Central memory CD8-positive, alpha-beta T cell (primary cell): Measurements from ENCODE around the gene NUBPL.
"Not testable (repeated sequence)": the region's sequence is repeated elsewhere in the genome, so short reads cannot be mapped to it uniquely, and the experiment has no call there.

ENCODE experiments used
- ATAC-seq: fragments of 150-1000 bp; cut with Tn5 transposase; replicated peaks from 2 replicates; pipeline ENCODE4 v1.10.0; 2022; ENCODE audit warnings: mild to moderate bottlenecking, moderate FRiP score, moderate number of reproducible peaks; ENCODE audit not compliant: poor library complexity, severe bottlenecking; ENCODE audit errors: extremely low read depth
- DNase-seq, 2 donors: peaks; one replicate each; pipeline ENCODE4 v3.0.0; 2021; ENCODE audit warnings: low spot score in 2 of 2
- H3K27ac Mint-ChIP-seq: one replicate; pipeline ENCODE4 v1.8.0; 2022; ENCODE audit warnings: low read depth, mild to moderate bottlenecking, moderate library complexity, mixed read lengths
- H3K27me3 Mint-ChIP-seq: one replicate; pipeline ENCODE4 v1.8.0; 2022; ENCODE audit warnings: mixed read lengths
- H3K36me3 Mint-ChIP-seq: one replicate; pipeline ENCODE4 v1.8.0; 2022; ENCODE audit warnings: mild to moderate bottlenecking, moderate library complexity, mixed read lengths; ENCODE audit not compliant: insufficient read depth
- H3K4me1 Mint-ChIP-seq: one replicate; pipeline ENCODE4 v1.8.0; 2022; ENCODE audit warnings: mixed read lengths
- H3K4me3 Mint-ChIP-seq: one replicate; pipeline ENCODE4 v1.8.0; 2022; ENCODE audit warnings: mild to moderate bottlenecking, moderate library complexity, mixed read lengths
- H3K9me3 Mint-ChIP-seq: one replicate; pipeline ENCODE4 v1.8.0; 2022; ENCODE audit warnings: mixed read lengths

Gene NUBPL

GRCh38 chr14:31854508-31855075 lies 293.4 kb downstream of the NUBPL start:
- no peaks in the 10 kb centered on the region for H3K27me3 Mint-ChIP-seq
- H3K4me1 Mint-ChIP-seq, result no peaks in the 10 kb centered on the region
- no peak for ATAC-seq
- H3K9me3 Mint-ChIP-seq, result no peaks in the 10 kb centered on the region
- no peak for DNase-seq
- no peak overlapping the region for H3K27ac Mint-ChIP-seq
- H3K4me3 Mint-ChIP-seq, result no peak overlapping the region
- H3K36me3 Mint-ChIP-seq, result peaks cover 1% of the 10 kb centered on the region

GRCh38 chr14:31855262-31855661 lies 294.1 kb downstream of the NUBPL start:
- Mint-ChIP-seq H3K4me1 (no peaks in the 10 kb centered on the region), H3K9me3 (no peaks in the 10 kb centered on the region), H3K27me3 (no peaks in the 10 kb centered on the region), H3K36me3 (no peaks in the 10 kb centered on the region), H3K4me3 (no peak overlapping the region), H3K27ac (no peak overlapping the region)
- DNase-seq (no peak), ATAC-seq (no peak)

- ATAC-seq, DNase-seq, H3K4me3 Mint-ChIP-seq, H3K9me3 Mint-ChIP-seq, H3K4me1 Mint-ChIP-seq, H3K27me3 Mint-ChIP-seq, H3K36me3 Mint-ChIP-seq, H3K27ac Mint-ChIP-seq: not testable (repeated sequence)
Measured at GRCh38 chr14:31856003-31856402, 294.8 kb downstream of the NUBPL start.

- Mint-ChIP-seq H3K9me3 (peaks cover 14% of the 10 kb centered on the region), H3K27me3 (no peaks in the 10 kb centered on the region), H3K36me3 (no peaks in the 10 kb centered on the region), H3K27ac (no peak overlapping the region), H3K4me3 (no peak overlapping the region), H3K4me1 (no peaks in the 10 kb centered on the region)
- no peak for ATAC-seq
- DNase-seq, result no peak
Measured at GRCh38 chr14:31858868-31859267, 297.7 kb downstream of the NUBPL start.

- ATAC-seq, result no peak
- H3K36me3 Mint-ChIP-seq, result no peaks in the 10 kb centered on the region
- no peak for DNase-seq
- H3K4me1 Mint-ChIP-seq, result no peaks in the 10 kb centered on the region
- H3K27ac Mint-ChIP-seq, result no peak overlapping the region
- H3K4me3 Mint-ChIP-seq, result no peak overlapping the region
- H3K9me3 Mint-ChIP-seq, result peaks cover 56% of the 10 kb centered on the region
- H3K27me3 Mint-ChIP-seq, result no peaks in the 10 kb centered on the region
Measured at GRCh38 chr14:31864937-31865855, 304.0 kb downstream of the NUBPL start.

GRCh38 chr14:31867570-31867969 lies 306.4 kb downstream of the NUBPL start:
- Mint-ChIP-seq H3K4me3 (no peak overlapping the region), H3K9me3 (peaks cover 55% of the 10 kb centered on the region), H3K4me1 (no peaks in the 10 kb centered on the region), H3K27ac (no peak overlapping the region), H3K27me3 (no peaks in the 10 kb centered on the region), H3K36me3 (no peaks in the 10 kb centered on the region)
- DNase-seq, result no peak
- ATAC-seq, result no peak

- not testable (repeated sequence) for DNase-seq, H3K27ac Mint-ChIP-seq, H3K36me3 Mint-ChIP-seq, ATAC-seq, H3K4me3 Mint-ChIP-seq, H3K4me1 Mint-ChIP-seq, H3K27me3 Mint-ChIP-seq
- peaks cover 54% of the 10 kb centered on the region for H3K9me3 Mint-ChIP-seq
Measured at GRCh38 chr14:31868096-31868495, 306.9 kb downstream of the NUBPL start.

- peaks cover 1% of the 10 kb centered on the region for H3K36me3 Mint-ChIP-seq
- H3K27me3 Mint-ChIP-seq, result peaks cover 10% of the 10 kb centered on the region
- no peak overlapping the region for H3K4me3 Mint-ChIP-seq
- no peaks in the 10 kb centered on the region for H3K4me1 Mint-ChIP-seq
- peaks cover 1% of the 10 kb centered on the region for H3K9me3 Mint-ChIP-seq
- ATAC-seq (no peak), DNase-seq (no peak)
- no peak overlapping the region for H3K27ac Mint-ChIP-seq
Measured at GRCh38 chr14:31876741-31877140, 315.5 kb downstream of the NUBPL start.

GRCh38 chr14:31877255-31877798 lies 316.1 kb downstream of the NUBPL start:
- DNase-seq, result no peak
- H3K27me3 Mint-ChIP-seq, result peaks cover 10% of the 10 kb centered on the region
- peaks cover 1% of the 10 kb centered on the region for H3K36me3 Mint-ChIP-seq
- H3K4me3 Mint-ChIP-seq, result no peak overlapping the region
- no peak overlapping the region for H3K27ac Mint-ChIP-seq
- no peaks in the 10 kb centered on the region for H3K4me1 Mint-ChIP-seq
- no peaks in the 10 kb centered on the region for H3K9me3 Mint-ChIP-seq
- ATAC-seq, result no peak

- peaks cover 10% of the 10 kb centered on the region for H3K27me3 Mint-ChIP-seq
Measured at GRCh38 chr14:31879661-31880348, 318.6 kb downstream of the NUBPL start.

GRCh38 chr14:31880935-31881334 lies 319.7 kb downstream of the NUBPL start:
- Mint-ChIP-seq H3K27me3 (no peaks in the 10 kb centered on the region), H3K4me1 (no peaks in the 10 kb centered on the region), H3K9me3 (no peaks in the 10 kb centered on the region), H3K36me3 (peaks cover 1% of the 10 kb centered on the region), H3K27ac (no peak overlapping the region), H3K4me3 (no peak overlapping the region)
- ATAC-seq (no peak), DNase-seq (no peak)

More at GRCh38 chr14:31879661-31880348, 318.6 kb downstream of the NUBPL start:
- Mint-ChIP-seq H3K36me3 (peaks cover 1% of the 10 kb centered on the region), H3K4me3 (no peak overlapping the region), H3K4me1 (no peaks in the 10 kb centered on the region), H3K9me3 (no peaks in the 10 kb centered on the region), H3K27ac (no peak overlapping the region)
- no peak for DNase-seq
- ATAC-seq, result no peak

- Mint-ChIP-seq H3K27me3 (no peaks in the 10 kb centered on the region), H3K36me3 (peaks cover 1% of the 10 kb centered on the region), H3K4me3 (no peak overlapping the region), H3K4me1 (no peaks in the 10 kb centered on the region), H3K27ac (no peak overlapping the region), H3K9me3 (no peaks in the 10 kb centered on the region)
- no peak for ATAC-seq
- no peak for DNase-seq
Measured at GRCh38 chr14:31881531-31882310, 320.5 kb downstream of the NUBPL start.
